ENCODE measurements around the gene SLC11A2. TPM values are rescaled to one million over a fixed set of nuclear protein-coding genes. Genes with fewer than 3 reads are reported as not detected.

Gene SLC11A2
- total RNA-seq, 1 experiment from 2014 or later, result 47.9 TPM

DNA sequence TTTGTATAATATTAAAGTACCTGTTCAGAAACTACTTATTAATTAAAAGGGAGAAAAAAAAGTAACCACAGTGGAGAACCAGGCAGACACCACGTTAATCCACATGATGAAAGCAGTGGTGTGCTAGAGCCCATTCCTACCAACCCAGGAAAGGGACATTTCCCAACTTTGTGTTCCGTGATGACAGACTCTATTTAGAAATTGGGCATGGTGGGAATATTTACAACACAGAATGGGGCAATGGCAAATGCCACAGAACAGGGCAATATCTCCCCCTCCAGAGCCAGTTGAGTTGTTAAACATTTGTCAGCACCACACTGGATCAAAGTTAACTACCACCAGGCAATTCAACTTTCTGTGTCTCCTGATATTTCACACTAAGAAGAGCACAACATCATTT is 75.1 kb downstream of the SLC11A2 start:
- DNase-seq, result no peak
- Histone ChIP-seq H2AK5ac (ENCODE audit: insufficient read length, low read length) (no peak overlapping the region), H3K79me1 (ENCODE audit: insufficient read depth, low read depth, low read length, poor library complexity, severe bottlenecking) (no peaks in the 10 kb centered on the region), H2BK12ac (ENCODE audit: insufficient read length, low read depth, low read length) (no peak overlapping the region), H3K27me3 (ENCODE audit: insufficient read depth, low read length) (no peaks in the 10 kb centered on the region), H2BK120ac (ENCODE audit: low read depth, low read length, poor library complexity, severe bottlenecking) (no peak overlapping the region), H3K23me2 (ENCODE audit: insufficient read length, low read depth, low read length, poor library complexity, severe bottlenecking) (no peaks in the 10 kb centered on the region), H3K23ac (ENCODE audit: insufficient read length, low read depth, low read length) (no peak overlapping the region), H4K91ac (ENCODE audit: insufficient read length, low read depth, low read length) (no peak overlapping the region), H3K4me2 (ENCODE audit: insufficient read depth, insufficient read length, low read length) (no peak overlapping the region), H3K9me3 (ENCODE audit: control insufficient read depth, low read depth, low read length) (no peaks in the 10 kb centered on the region), H3K27ac (ENCODE audit: insufficient read length, low read depth, low read length) (no peak overlapping the region), H2BK15ac (ENCODE audit: low read depth, low read length) (no peak overlapping the region), H3K14ac (ENCODE audit: insufficient read depth, low read length) (no peak overlapping the region), H4K20me1 (ENCODE audit: control insufficient read depth, insufficient read depth, insufficient read length) (no peaks in the 10 kb centered on the region), H3K79me2 (ENCODE audit: insufficient read depth, low read length) (no peaks in the 10 kb centered on the region), H3K4ac (ENCODE audit: low read depth, low read length) (no peak overlapping the region), H3K18ac (ENCODE audit: insufficient read length, low read depth, low read length) (no peak overlapping the region), H3K9ac (ENCODE audit: extremely low read depth, insufficient read length, low read length) (no peak overlapping the region), H3K4me1 (ENCODE audit: insufficient read depth, low read length) (no peaks in the 10 kb centered on the region), H4K8ac (replicated peaks; ENCODE audit: insufficient read length, low read depth, low read length) (no peak overlapping the region), H2BK5ac (ENCODE audit: insufficient read length, low read length) (no peak overlapping the region), H3K56ac (ENCODE audit: insufficient read length, low read depth, low read length) (no peak overlapping the region), H4K5ac (ENCODE audit: insufficient read length, low read depth, low read length) (no peak overlapping the region), H2AFZ (ENCODE audit: low read length) (no peak overlapping the region), H3T11ph (ENCODE audit: low read length) (no peak overlapping the region), H2BK20ac (ENCODE audit: low read depth, low read length, poor library complexity, severe bottlenecking) (no peak overlapping the region)
- TF ChIP-seq, protein P1, sequence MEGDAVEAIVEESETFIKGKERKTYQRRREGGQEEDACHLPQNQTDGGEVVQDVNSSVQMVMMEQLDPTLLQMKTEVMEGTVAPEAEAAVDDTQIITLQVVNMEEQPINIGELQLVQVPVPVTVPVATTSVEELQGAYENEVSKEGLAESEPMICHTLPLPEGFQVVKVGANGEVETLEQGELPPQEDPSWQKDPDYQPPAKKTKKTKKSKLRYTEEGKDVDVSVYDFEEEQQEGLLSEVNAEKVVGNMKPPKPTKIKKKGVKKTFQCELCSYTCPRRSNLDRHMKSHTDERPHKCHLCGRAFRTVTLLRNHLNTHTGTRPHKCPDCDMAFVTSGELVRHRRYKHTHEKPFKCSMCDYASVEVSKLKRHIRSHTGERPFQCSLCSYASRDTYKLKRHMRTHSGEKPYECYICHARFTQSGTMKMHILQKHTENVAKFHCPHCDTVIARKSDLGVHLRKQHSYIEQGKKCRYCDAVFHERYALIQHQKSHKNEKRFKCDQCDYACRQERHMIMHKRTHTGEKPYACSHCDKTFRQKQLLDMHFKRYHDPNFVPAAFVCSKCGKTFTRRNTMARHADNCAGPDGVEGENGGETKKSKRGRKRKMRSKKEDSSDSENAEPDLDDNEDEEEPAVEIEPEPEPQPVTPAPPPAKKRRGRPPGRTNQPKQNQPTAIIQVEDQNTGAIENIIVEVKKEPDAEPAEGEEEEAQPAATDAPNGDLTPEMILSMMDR (conservative IDR thresholded peaks at IDR 0.05), result no peak
- no peaks in the 10 kb centered on the region; a peak in 1 of 7 replicates for H3K36me3 Mint-ChIP-seq (ENCODE audit: insufficient read depth in 1 of 3, low read depth in 3 of 3)
- peaks cover 0 to 7% of the 10 kb centered on the region in 2 experiments; a peak in 2 of 4 replicates for H3K4me1 Mint-ChIP-seq
- H3K4me3 Mint-ChIP-seq, result no peak overlapping the region
- WGBS (ENCODE audit: extremely low coverage, insufficient read length, low lambda C conversion rate), result no CpG with 5 or more reads among the region's 2 CpGs
- no peaks in the 10 kb centered on the region for H3K27me3 Mint-ChIP-seq (ENCODE audit: low read depth)
- no peak overlapping the region for H3K27ac Mint-ChIP-seq
- peaks cover 4 to 5% of the 10 kb centered on the region in 2 experiments; a peak in 2 of 5 replicates for H3K9me3 Mint-ChIP-seq

All from H9 (cell line).